GM12892 (cell line): ENCODE measurements around the gene MANBA.

Experiments
- DNase-seq: peaks from one replicate; pipeline ENCODE4 v3.0.0; 2011; ENCODE audit not compliant: insufficient read length
- FAIRE-seq: peaks from 2 replicates; lab custom pipeline; 2011; peaks lifted over from hg19 to GRCh38; lab: Jason Lieb, UNC
- POLR2A ChIP-seq: IDR thresholded peaks from 2 replicates; pipeline ENCODE4 v1.6.1; 2011; ENCODE audit warnings: low read depth, low read length, control low read depth
- POLR2AphosphoS5 ChIP-seq: IDR thresholded peaks from 2 replicates; pipeline ENCODE4 v1.6.1; 2011; ENCODE audit warnings: low read depth, low read length, control low read depth
- TAF1 ChIP-seq: IDR thresholded peaks from 2 replicates; pipeline ENCODE4 v1.6.1; 2011; ENCODE audit warnings: low read depth, mild to moderate bottlenecking, control low read depth, low read length, borderline replicate concordance

Gene MANBA

DNA sequence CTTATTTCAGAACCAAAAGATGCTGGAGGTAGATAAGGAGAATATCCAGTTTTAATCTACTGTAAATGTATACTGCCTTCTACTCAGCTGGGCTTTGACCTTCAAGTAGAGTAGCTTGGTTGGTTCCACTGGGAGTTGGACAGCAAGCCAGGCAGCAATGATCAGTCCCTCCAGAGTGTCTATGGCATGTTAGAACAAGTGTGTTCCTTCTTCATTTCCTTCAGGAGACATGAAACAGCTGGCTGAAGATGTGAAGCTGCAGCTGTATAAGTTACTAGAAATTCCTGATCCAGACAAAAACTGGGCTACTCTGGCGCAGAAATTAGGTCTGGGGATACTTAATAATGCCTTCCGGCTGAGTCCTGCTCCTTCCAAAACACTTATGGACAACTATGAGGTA is 148.6 kb downstream of the MANBA start:
- DNase-seq = no peak
- peak; percentile 24 for FAIRE-seq
- no peak for TF ChIP-seq TAF1

- TF ChIP-seq POLR2A = no peak
- TF ChIP-seq POLR2AphosphoS5 = no peak
- no peak for TF ChIP-seq TAF1
- DNase-seq (no peak), FAIRE-seq (no peak)
Measured at GRCh38 chr4:102610476-102610875, 150.3 kb downstream of the MANBA start.

- FAIRE-seq (peak; percentile 21), DNase-seq (no peak)
- TF ChIP-seq POLR2A = no peak
Measured at GRCh38 chr4:102610007-102610406, 150.8 kb downstream of the MANBA start.

DNA sequence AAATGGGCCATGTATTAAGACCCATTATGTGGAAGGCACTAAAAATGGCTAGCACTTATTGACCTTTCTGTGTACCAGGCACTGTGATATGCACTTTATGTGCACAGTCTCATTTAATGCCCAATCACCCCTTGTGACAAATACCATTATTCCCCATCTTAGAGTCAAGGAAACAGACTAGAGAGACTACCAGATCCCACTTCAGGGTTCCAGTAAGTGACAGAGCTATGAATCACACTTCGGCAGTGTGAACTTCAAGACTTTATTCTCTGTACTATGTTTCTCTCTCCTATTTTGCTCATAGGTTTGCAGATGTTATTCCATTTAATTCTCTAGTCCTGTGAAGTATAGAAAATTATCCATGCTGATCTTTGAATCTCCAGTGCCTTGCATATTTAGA is 152.6 kb downstream of the MANBA start:
- no peak for TF ChIP-seq TAF1
- no peak for TF ChIP-seq POLR2A
- no peak for TF ChIP-seq POLR2AphosphoS5
- DNase-seq = no peak
- FAIRE-seq = no peak

GRCh38 chr4:102606846-102607450 is 153.8 kb downstream of the MANBA start:
- FAIRE-seq = no peak
- no peak for DNase-seq

DNA sequence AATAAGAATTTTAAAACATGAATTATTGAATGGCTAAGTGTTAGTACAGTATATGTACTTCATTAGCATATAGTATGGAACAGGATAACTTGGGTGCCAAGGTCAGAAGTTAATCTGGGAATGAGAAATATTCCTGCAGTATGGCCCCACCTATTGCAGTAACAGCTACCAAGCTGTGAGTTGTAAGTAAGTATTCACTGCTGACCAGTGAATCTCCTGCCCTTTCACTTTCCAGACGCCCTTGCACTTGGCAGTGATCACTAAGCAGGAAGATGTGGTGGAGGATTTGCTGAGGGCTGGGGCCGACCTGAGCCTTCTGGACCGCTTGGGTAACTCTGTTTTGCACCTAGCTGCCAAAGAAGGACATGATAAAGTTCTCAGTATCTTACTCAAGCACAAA is 154.5 kb downstream of the MANBA start:
- DNase-seq (no peak), FAIRE-seq (no peak)
- TF ChIP-seq TAF1 (no peak), POLR2AphosphoS5 (no peak), POLR2A (no peak)

More at GRCh38 chr4:102606846-102607450, 153.8 kb downstream of the MANBA start:
- no peak for TF ChIP-seq TAF1
- TF ChIP-seq POLR2AphosphoS5 = no peak
- TF ChIP-seq POLR2A = no peak

GRCh38 chr4:102604222-102604940 is 156.4 kb downstream of the MANBA start:
- no peak for DNase-seq
- TF ChIP-seq TAF1 (no peak), POLR2A (no peak), POLR2AphosphoS5 (no peak)
- peak; percentile 58 for FAIRE-seq

GRCh38 chr4:102601586-102602227 is 159.1 kb downstream of the MANBA start:
- TF ChIP-seq TAF1 (no peak), POLR2A (no peak), POLR2AphosphoS5 (no peak)
- FAIRE-seq = no peak
- no peak for DNase-seq

GRCh38 chr4:102600689-102601088 is 160.1 kb downstream of the MANBA start:
- FAIRE-seq = no peak
- TF ChIP-seq POLR2AphosphoS5 (no peak), TAF1 (no peak), POLR2A (no peak)
- no peak for DNase-seq

DNA sequence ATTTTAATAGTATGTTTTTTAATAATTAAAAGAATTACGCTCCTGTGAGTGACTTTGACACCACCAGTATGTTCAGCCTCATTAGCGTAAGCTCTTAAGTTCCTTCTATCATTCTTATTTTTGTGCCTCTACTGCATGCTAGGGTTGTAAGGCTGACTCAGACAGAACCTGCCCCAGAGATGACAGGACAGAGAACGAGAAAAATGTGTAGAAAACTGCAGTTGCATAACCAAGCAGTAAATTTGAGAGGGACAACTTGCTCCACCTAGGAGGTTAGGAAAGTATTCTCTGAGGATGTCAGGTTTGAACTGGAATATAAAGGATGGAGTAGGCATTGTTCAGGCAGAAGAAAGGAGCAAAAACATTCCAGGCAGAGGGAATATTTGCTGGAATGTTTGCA is 160.9 kb downstream of the MANBA start:
- FAIRE-seq (no peak), DNase-seq (no peak)
- TF ChIP-seq TAF1 = no peak
- TF ChIP-seq POLR2A = no peak
- TF ChIP-seq POLR2AphosphoS5 = no peak

- TF ChIP-seq TAF1 (no peak), POLR2A (no peak), POLR2AphosphoS5 (no peak)
- no peak for DNase-seq
- FAIRE-seq = peak; percentile 40
Measured at GRCh38 chr4:102599455-102599854, 161.3 kb downstream of the MANBA start.
